GM10266 (cell line): ENCODE results near the gene SLC7A11.

ENCODE experiments used
- DNase-seq: peaks from one replicate; pipeline ENCODE4 v3.0.0; 2012; ENCODE audit errors: extremely low spot score
- CTCF ChIP-seq: IDR thresholded peaks from 2 replicates; pipeline ENCODE4 v1.5.1; 2012; ENCODE audit warnings: mild to moderate bottlenecking, low read depth; ENCODE audit not compliant: control insufficient read depth, insufficient read depth; ENCODE audit errors: missing control alignments

SLC7A11 gene

GRCh38 chr4:138242076-138242833 is at the start of gene SLC7A11:
TSS of gene SLC7A11 (minus strand) at chr4:138242349. CDS start at chr4:138242069, 280 bp downstream.
- no peak for TF ChIP-seq CTCF
- peak; percentile 36 for DNase-seq

GRCh38 chr4:138291431-138291830 is 49.3 kb upstream of the SLC7A11 start:
- no peak for DNase-seq
- no peak for TF ChIP-seq CTCF

GRCh38 chr4:138290805-138291204 is 48.7 kb upstream of the SLC7A11 start:
- TF ChIP-seq CTCF: no peak
- no peak for DNase-seq

GRCh38 chr4:138279286-138279685 is 37.1 kb upstream of the SLC7A11 start:
- no peak for TF ChIP-seq CTCF
- no peak for DNase-seq

GRCh38 chr4:138277133-138277532 is 35.0 kb upstream of the SLC7A11 start:
- no peak for DNase-seq
- no peak for TF ChIP-seq CTCF

GRCh38 chr4:138275963-138276621 is 33.9 kb upstream of the SLC7A11 start:
- TF ChIP-seq CTCF: no peak
- no peak for DNase-seq

- no peak for TF ChIP-seq CTCF
- no peak for DNase-seq
Measured at GRCh38 chr4:138275216-138275615, 33.1 kb upstream of the SLC7A11 start.
